ENCODE results near the gene MPV17L2.
"Not testable (repeated sequence)": the region's sequence is repeated elsewhere in the genome, so short reads cannot be mapped to it uniquely, and the experiment has no call there.

The MPV17L2 gene

DNA sequence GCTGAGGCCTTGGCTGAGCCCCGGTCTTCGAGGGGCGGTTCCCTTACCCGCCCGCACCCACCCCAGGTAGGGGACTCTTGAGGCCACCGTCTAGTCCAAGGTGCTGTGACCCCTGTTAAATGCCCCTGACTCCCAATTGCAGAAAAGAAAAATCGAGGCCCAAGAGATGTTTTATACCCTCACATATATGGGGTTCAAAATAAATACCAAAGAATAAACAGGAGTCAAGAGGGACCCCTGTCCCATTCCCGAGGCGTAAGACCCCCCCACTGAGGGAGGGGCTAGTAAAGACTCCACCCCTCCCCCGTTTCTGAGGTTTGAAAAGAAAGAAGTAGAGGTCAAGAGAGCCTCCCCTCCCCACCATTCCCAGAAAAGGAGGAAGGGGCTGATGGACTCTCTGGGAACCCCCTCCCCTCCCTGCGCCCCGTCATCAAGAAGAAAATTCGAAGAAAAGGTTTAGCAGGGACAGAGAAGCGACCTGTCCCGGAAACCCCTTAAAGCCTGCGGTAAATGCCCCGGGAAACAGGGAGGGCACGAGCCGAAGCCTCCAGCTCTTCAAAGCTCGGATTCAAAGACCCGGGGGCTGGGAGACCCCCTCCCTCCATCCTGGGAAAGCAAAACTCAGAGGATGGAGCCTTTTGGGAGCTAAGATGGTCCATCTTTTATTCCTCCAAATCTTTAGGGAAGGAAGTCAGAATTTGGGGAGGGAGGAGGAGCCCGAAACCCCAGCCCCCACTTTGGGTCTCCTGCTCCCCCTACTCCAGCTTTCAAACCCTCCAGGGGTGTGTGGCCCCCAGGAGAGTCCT, 11.6 kb downstream of the MPV17L2 start:
- no peak for DNase-seq (ENCODE audit: low read depth)
- TF ChIP-seq, protein P1, sequence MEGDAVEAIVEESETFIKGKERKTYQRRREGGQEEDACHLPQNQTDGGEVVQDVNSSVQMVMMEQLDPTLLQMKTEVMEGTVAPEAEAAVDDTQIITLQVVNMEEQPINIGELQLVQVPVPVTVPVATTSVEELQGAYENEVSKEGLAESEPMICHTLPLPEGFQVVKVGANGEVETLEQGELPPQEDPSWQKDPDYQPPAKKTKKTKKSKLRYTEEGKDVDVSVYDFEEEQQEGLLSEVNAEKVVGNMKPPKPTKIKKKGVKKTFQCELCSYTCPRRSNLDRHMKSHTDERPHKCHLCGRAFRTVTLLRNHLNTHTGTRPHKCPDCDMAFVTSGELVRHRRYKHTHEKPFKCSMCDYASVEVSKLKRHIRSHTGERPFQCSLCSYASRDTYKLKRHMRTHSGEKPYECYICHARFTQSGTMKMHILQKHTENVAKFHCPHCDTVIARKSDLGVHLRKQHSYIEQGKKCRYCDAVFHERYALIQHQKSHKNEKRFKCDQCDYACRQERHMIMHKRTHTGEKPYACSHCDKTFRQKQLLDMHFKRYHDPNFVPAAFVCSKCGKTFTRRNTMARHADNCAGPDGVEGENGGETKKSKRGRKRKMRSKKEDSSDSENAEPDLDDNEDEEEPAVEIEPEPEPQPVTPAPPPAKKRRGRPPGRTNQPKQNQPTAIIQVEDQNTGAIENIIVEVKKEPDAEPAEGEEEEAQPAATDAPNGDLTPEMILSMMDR (IDR thresholded peaks at IDR 0.05; ENCODE audit: insufficient read depth, low read depth, low read length, missing control alignments), result no peak
- peak overlapping the region; percentile 85 for H3K4me3 ChIP-seq (ENCODE audit: low read depth, low read length)

DNA sequence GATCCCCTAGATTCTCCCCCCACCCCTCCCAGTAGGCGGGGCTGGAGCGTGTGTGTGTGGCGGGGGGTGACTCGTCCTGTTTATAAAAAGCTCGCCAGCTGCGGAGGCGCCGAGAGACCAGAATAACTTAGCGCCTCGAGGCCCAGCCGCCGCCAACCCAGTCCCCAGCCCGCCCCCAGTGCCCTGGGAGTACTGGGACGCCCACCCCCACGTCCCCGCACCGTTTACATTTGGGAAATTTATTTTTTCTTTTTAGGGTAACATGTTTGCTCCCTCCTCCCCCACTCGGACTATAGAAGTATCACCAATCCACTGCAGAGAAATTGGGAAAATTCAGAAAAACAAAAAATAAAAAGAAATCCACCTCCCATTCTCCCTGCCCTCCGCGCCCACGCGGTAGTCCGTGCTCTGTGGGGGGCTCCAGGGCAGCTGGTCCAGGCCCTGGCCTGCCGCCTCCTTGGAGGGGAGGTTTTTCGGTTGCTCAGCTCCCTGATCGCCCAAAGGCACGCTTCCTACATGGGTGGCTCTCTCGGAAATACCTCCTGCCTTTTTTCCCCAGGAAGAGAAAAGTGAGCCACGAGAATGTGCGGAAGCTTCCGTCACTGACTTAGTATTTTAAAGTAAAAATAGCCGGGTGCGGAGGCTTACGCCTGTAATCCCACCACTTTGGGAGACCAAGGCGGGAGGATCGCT, 12.3 kb downstream of the MPV17L2 start:
- TF ChIP-seq, protein P1 (IDR thresholded peaks at IDR 0.05; ENCODE audit: insufficient read depth, low read depth, low read length, missing control alignments), result no peak
- H3K4me3 ChIP-seq (ENCODE audit: low read depth, low read length), result peak overlapping the region; percentile 85
- peak; percentile 68 for DNase-seq (ENCODE audit: low read depth)

GRCh38 chr19:18206018-18206417, 13.0 kb downstream of the MPV17L2 start:
- no peak for DNase-seq (ENCODE audit: low read depth)
- TF ChIP-seq, protein P1 (IDR thresholded peaks at IDR 0.05; ENCODE audit: insufficient read depth, low read depth, low read length, missing control alignments), result no peak
- H3K4me3 ChIP-seq (ENCODE audit: low read depth, low read length), result no peak overlapping the region

GRCh38 chr19:18208098-18208951, 15.3 kb downstream of the MPV17L2 start:
- TF ChIP-seq, protein P1 (IDR thresholded peaks at IDR 0.05; ENCODE audit: insufficient read depth, low read depth, low read length, missing control alignments), result peak; percentile 73
- no peak overlapping the region for H3K4me3 ChIP-seq (ENCODE audit: low read depth, low read length)
- peak; percentile 48 for DNase-seq (ENCODE audit: low read depth)

GRCh38 chr19:18209912-18210311, 16.9 kb downstream of the MPV17L2 start:
- H3K4me3 ChIP-seq (ENCODE audit: low read depth, low read length); DNase-seq (ENCODE audit: low read depth): not testable (repeated sequence)

DNA sequence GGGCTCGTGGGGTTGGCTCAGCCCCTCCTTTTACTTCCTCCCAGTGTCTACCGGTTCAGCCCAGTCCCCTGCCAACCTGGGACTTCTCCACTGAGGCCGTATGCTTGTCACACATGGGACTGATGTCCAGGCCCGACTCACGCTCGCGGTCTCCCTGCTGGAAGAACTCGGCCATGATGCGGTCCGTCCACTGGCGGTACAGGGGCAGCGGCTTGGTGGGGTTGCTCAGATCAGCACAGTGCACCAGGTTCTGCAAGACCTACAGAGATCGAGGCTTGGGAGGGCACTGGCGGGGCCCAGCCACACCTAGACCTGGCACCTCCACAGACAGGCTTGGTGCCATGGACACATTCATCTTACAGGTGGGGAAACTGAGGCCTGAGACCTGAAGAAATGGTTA, 18.7 kb downstream of the MPV17L2 start:
- no peak overlapping the region for H3K4me3 ChIP-seq (ENCODE audit: low read depth, low read length)
- DNase-seq (ENCODE audit: low read depth), result no peak
- TF ChIP-seq, protein P1 (IDR thresholded peaks at IDR 0.05; ENCODE audit: insufficient read depth, low read depth, low read length, missing control alignments), result no peak

All from GM12865 (cell line).